ENCODE data around the gene AHDC1. TPM values are rescaled to one million over a fixed set of nuclear protein-coding genes. Genes with fewer than 3 reads are reported as not detected.

The AHDC1 gene
- total RNA-seq, 1 donor from 2014 or later: 7.0 TPM

DNA sequence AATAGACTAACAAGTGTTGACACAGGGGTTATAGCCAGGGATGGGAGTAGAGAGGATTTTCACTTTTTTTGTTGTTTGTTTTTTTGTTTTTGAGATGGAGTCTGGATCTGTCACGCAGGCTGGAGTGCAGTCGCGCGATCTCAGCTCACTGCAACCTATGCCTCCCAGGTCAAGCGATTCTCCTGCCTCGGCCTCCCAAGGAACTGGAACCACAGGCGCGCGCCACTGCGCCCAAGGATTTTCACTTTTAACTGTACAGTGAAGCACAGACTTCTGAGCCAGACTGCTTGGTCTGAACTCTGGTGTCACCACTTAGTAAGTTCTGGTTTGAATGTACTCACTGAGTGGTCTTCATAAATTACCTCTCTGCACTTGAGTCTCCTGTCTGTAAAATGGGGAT, 73.8 kb downstream of the AHDC1 start:
- Mint-ChIP-seq H3K27ac (no peak overlapping the region), H3K4me3 (peak overlapping the region; percentile 33), H3K9me3 (peaks cover 2% of the 10 kb centered on the region)

GRCh38 chr1:27529704-27530018, 74.3 kb downstream of the AHDC1 start:
- no peak overlapping the region for H3K9ac ChIP-seq
- TF ChIP-seq EZH2 (IDR thresholded peaks at IDR 0.05) (no peak), CTCF (IDR thresholded peaks at IDR 0.05) (no peak), EZH2phosphoT487 (IDR thresholded peaks at IDR 0.05) (no peak)
- no peaks in the 10 kb centered on the region for H3K27me3 ChIP-seq
- H3K4me3 ChIP-seq: no peak overlapping the region
- H4K20me1 ChIP-seq (ENCODE audit: low read depth): peaks cover 7% of the 10 kb centered on the region
- Mint-ChIP-seq H3K9me3 (peaks cover 2% of the 10 kb centered on the region), H3K27me3 (ENCODE audit: insufficient read depth, low read depth) (peaks cover 13% of the 10 kb centered on the region), H3K27ac (peak overlapping the region; percentile 9), H3K4me1 (peaks cover 68% of the 10 kb centered on the region), H3K4me3 (peak overlapping the region; percentile 47), H3K36me3 (peaks cover 18% of the 10 kb centered on the region)
- peak overlapping the region; percentile 46 for H3K27ac ChIP-seq
- no peak overlapping the region for H2AFZ ChIP-seq (replicated peaks)
- H3K9me3 ChIP-seq (ENCODE audit: low read depth): no peaks in the 10 kb centered on the region
- no peak overlapping the region for H3K4me2 ChIP-seq
- H3K36me3 ChIP-seq: no peaks in the 10 kb centered on the region
- H3K4me1 ChIP-seq: peaks cover 41% of the 10 kb centered on the region
- DNase-seq (ENCODE audit: low spot score): no peak
- H3F3A ChIP-seq (ENCODE audit: low read depth): peaks cover 53% of the 10 kb centered on the region
- no peaks in the 10 kb centered on the region for H3K79me2 ChIP-seq (ENCODE audit: low read depth)

More for the DNA sequence above, 73.8 kb downstream of the AHDC1 start:
- Mint-ChIP-seq H3K36me3 (peaks cover 18% of the 10 kb centered on the region), H3K4me1 (peaks cover 64% of the 10 kb centered on the region), H3K27me3 (ENCODE audit: insufficient read depth, low read depth) (peaks cover 10% of the 10 kb centered on the region)
- no peak for DNase-seq (ENCODE audit: low spot score)
- H3K4me1 ChIP-seq: peaks cover 42% of the 10 kb centered on the region
- H3F3A ChIP-seq (ENCODE audit: low read depth): peaks cover 53% of the 10 kb centered on the region
- no peak for TF ChIP-seq EZH2 (IDR thresholded peaks at IDR 0.05)
- no peak for TF ChIP-seq EZH2phosphoT487 (IDR thresholded peaks at IDR 0.05)
- no peak for TF ChIP-seq CTCF (IDR thresholded peaks at IDR 0.05)
- no peaks in the 10 kb centered on the region for H3K27me3 ChIP-seq
- no peak overlapping the region for H2AFZ ChIP-seq (replicated peaks)
- peaks cover 12% of the 10 kb centered on the region for H4K20me1 ChIP-seq (ENCODE audit: low read depth)
- H3K9me3 ChIP-seq (ENCODE audit: low read depth): no peaks in the 10 kb centered on the region
- H3K79me2 ChIP-seq (ENCODE audit: low read depth): peaks cover 2% of the 10 kb centered on the region
- no peaks in the 10 kb centered on the region for H3K36me3 ChIP-seq
- H3K4me2 ChIP-seq: no peak overlapping the region
- H3K27ac ChIP-seq: peak overlapping the region; percentile 46
- no peak overlapping the region for H3K9ac ChIP-seq
- H3K4me3 ChIP-seq: no peak overlapping the region

GRCh38 chr1:27528818-27529703, 74.9 kb downstream of the AHDC1 start:
- H3K79me2 ChIP-seq (ENCODE audit: low read depth): no peaks in the 10 kb centered on the region
- peaks cover 41% of the 10 kb centered on the region for H3K4me1 ChIP-seq
- peaks cover 18% of the 10 kb centered on the region for H3K36me3 Mint-ChIP-seq
- no peak overlapping the region for H2AFZ ChIP-seq (replicated peaks)
- H3K9ac ChIP-seq: no peak overlapping the region
- peak overlapping the region; percentile 42 for H3K27ac ChIP-seq
- no peaks in the 10 kb centered on the region for H3K27me3 ChIP-seq
- no peak for TF ChIP-seq EZH2 (IDR thresholded peaks at IDR 0.05)
- no peak for TF ChIP-seq CTCF (IDR thresholded peaks at IDR 0.05)
- TF ChIP-seq EZH2phosphoT487 (IDR thresholded peaks at IDR 0.05): no peak
- H3K4me1 Mint-ChIP-seq: peaks cover 71% of the 10 kb centered on the region
- peaks cover 53% of the 10 kb centered on the region for H3F3A ChIP-seq (ENCODE audit: low read depth)
- peaks cover 5% of the 10 kb centered on the region for H4K20me1 ChIP-seq (ENCODE audit: low read depth)
- peak overlapping the region; percentile 83 for H3K4me3 Mint-ChIP-seq
- H3K27me3 Mint-ChIP-seq (ENCODE audit: insufficient read depth, low read depth): peaks cover 15% of the 10 kb centered on the region
- no peaks in the 10 kb centered on the region for H3K36me3 ChIP-seq
- H3K27ac Mint-ChIP-seq: peak overlapping the region; percentile 71
- peak overlapping the region; percentile 97 for H3K4me2 ChIP-seq
- H3K4me3 ChIP-seq: peak overlapping the region; percentile 56
- no peaks in the 10 kb centered on the region for H3K9me3 ChIP-seq (ENCODE audit: low read depth)
- peak; percentile 58 for DNase-seq (ENCODE audit: low spot score)
- peaks cover 2% of the 10 kb centered on the region for H3K9me3 Mint-ChIP-seq

All from neural progenitor cell (in vitro differentiated cells).